GM19467 (cell line): ENCODE data around the gene MARCHF10.

Experiments
- ATAC-seq: cut with Tn5 transposase; IDR thresholded peaks from one replicate; pipeline ENCODE4 v1.9.1; 2021; ENCODE audit warnings: mild to moderate bottlenecking, moderate library complexity; ENCODE audit not compliant: unreplicated experiment

The MARCHF10 gene

DNA sequence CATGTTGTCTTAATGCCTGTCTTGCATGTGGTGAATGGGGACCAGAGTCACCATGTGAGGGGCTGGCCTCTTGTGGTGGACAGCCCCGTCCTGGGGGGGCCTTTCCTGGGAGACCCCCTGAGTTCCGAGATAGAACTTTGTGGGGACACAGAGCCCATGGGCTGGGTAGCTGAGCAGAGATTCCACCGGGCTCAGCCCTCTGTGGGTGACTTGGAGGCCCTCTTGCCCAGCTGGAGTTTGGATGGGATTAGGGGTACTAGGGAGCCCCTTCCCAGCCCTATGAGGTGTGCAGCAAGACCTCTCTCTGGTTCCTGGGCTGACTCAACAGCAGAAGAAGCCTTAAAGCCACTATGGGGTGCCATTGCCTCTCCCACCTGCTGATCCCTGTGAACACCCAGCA lies 142.5 kb downstream of the MARCHF10 start:
- ATAC-seq, result no peak

DNA sequence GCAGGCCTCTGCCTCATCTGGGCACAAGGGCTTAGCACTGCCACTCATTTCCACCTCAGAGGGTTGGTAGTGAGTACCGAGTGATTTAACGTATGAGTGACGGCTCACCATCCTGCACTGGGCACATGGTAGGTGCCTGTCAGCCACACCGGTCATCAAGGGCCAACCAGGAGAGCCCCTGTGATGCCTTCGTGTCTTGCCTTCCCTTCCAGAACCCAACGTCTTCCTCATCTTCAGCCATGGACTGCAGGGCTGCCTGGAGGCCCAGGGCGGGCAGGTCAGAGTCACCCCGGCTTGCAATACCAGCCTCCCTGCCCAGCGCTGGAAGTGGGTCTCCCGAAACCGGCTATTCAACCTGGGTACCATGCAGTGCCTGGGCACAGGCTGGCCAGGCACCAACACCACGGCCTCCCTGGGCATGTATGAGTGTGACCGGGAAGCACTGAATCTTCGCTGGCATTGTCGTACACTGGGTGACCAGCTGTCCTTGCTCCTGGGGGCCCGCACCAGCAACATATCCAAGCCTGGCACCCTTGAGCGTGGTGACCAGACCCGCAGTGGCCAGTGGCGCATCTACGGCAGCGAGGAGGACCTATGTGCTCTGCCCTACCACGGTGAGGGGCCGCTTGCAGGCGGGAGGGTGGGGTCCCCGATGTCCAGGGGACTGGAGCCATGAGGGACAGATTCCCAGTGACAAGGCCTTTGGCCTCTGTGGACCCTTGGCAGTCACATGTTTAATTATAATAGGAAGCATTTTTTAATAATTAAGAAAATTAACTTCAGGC lies 143.6 kb downstream of the MARCHF10 start:
- ATAC-seq, result no peak

DNA sequence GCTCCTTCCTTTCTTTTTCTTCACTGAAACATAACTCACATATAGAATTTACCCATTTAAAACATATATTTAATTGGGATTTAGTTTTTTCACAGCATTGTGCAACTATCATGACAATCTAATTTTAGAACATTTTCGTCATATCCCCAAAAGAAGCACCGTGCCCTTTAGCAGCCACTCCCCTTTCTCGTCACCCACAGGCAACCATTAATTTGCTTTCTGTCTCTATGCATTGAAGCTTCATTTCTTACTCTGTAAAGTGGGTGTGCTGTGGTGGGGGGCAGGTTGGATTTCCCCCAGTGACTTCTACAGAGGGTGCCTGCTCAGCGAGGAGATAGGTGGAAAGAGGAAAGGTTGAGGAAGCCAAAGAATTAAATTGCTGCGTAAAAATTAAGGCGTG lies 144.8 kb downstream of the MARCHF10 start:
- ATAC-seq, result no peak

DNA sequence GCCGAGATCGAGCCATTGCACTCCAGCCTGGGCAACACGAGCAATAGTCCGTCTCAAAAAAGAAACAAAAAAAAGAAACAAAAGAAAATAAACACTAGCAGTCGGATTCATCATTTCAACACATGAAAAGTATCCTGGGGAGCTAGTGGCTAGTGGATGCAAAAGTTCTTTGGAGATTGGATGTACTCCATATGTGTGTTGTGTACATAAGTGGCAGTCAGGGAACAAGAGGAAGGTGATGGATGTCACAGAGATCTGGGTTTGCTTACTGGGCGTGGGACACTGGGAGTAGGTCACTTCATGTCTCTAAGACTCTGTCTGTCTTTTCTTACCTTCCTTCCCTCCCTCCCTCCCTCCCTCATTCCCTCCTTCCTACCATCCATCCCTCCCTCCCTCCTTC lies 145.3 kb downstream of the MARCHF10 start:
- no peak for ATAC-seq

DNA sequence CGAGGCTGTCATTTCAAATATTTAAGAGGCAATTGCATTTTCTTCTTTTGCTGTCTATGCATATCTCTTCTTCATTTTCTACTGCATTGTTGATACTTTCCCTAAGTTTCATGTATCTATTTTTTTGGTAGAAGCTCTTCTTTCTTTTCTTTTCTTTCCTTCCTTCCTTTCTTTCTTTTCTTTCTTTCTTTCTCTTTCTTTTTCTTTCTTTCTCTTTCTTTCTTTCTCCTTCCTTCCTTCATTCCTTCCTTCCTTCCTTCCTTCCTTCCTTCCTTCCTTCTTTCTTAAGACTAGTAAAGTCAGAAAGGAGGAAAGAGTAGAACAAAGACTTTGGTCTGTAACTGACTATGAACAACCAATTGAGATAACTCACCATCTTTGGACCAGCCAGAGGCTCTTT lies 146.8 kb downstream of the MARCHF10 start:
- ATAC-seq, result no peak

DNA sequence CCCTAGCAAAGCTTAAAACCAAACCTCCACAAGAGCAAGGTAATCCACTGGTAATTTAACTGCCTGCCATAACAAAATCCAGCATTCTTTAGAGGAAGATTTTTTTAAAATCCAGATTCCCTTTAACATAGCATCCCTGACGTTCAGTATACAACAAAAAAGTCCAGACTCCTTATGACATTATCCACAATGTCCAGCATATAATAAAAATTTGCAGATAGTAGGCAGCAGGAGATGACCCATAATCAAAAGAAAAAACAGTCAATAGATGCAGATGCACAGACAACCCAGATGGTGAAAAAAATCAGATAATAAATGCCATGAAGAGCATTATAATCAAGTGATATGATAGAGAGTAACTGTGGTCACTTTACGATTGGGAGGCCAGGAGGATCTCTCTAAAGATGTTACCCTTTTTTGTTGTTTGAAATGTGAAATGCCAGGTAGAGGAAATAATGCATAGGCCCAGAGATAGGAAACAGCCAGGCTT lies 147.4 kb downstream of the MARCHF10 start:
- no peak for ATAC-seq

DNA sequence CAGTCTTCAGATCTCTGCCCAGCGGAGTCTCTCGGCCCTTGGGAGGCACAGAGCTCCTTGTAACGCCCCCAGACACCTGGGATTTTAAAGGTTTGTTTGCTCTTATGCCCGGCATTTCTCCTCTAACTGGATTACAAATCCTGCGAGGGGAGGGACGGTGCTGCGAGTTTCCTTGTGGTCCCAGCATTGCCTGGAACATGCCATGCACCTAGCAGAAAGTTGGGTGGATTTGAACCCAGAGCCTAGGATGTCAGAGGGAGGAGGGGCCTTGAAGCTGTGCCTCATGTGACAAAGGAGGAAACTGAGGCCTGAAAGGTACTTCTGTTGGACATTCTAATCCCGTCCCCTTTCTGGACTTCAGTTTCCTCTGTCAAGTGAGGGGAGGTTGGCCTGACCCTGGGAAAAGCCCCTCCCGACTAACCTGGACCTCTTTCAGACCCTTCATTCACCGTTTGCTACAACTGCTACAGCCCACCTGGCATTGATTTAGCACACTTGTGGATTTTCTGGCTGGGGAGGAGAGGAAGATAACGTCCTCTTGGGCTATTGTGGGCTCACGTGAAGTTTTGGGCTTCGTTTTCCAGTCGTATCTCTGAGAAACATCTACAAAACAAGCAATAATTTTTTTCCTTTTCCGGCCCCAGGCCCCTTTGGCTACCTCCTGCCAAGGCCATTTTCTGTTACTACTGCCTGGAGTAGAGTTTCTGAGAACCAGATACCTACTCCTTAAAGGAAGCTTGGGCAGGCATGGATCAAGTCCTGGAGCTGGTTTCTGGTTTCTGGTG lies 149.8 kb downstream of the MARCHF10 start:
- ATAC-seq, result no peak

DNA sequence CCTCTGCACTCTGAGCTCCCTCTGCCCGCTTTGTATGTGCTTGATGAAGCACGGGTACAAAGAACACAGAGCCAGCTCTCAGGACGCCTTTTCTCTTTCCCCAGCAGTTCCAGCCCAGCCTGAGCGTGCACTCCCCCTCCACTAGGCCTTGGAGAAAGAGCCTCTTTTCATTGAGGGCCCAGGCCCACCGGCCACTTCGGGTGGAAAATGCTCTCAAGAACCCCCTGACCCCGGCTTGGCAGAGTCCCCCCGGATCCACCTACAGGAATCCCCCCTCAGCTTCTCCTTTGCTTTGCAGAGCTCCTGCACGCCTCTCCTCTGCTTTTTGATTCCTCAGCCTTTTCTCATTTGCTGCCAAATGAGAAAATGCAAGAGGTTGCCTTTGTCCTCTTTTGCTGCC lies 150.4 kb downstream of the MARCHF10 start:
- ATAC-seq, result no peak

DNA sequence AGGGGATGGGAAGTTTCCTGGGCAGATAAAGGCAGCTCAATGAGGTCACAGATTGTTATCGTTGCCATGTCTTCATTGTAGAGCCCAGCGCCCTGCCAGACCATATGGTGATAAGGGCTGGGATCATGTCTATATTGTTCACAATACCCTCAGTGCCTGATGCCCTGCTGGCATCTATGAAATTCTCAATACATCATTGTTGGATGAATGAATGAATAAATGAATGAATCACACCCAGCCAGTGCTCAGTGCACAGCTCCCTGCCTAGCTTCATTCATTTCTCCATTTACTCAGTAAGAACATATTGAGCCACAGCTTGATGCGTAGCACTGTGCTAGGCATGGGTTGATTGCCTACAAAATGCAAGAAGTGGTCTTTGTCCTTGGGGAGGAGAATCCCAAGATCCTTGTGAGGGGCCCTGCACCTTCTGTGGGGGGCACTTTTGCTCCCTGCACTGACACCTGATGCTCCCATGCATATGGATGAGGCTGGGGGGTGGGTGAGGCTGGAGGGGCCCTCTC lies 150.9 kb downstream of the MARCHF10 start:
- no peak for ATAC-seq

DNA sequence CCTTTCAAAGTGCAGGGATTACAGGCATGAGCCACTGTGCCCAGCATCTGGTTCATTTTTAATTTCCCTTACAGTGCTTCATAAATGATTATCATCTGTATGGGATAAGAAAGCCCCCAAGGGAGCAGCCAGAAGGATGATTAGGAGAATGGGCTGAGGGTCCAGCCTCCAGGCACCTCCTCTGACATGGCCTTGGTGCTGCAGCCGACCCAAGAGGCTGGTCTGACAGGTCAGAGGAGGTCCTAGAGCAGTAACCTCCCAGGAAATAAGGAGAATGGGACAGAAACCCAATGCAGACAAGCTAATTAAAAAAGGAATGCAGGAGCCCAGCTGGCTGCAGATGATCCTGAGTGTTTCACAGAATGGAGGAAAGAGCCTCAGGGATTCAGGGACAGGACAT lies 151.7 kb downstream of the MARCHF10 start:
- no peak for ATAC-seq

DNA sequence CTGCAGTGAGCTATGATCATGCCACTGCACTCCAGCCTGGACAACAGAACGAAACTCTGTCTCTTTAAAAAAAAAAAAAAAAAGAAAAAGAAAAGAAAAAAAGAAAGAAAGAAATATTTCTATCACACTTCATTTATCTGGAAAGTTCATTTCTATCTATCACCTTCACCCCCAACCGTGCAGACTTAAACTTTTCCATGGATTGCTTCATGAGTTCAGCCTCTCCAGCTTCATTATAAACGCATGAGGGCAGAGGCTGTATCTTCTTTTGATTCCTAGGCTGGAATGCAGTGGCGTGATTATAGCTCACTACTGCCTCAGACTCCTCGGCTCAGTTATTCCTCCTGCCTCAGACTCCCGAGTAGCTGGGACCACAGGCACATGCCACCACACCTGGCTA lies 152.5 kb downstream of the MARCHF10 start:
- ATAC-seq, result no peak

DNA sequence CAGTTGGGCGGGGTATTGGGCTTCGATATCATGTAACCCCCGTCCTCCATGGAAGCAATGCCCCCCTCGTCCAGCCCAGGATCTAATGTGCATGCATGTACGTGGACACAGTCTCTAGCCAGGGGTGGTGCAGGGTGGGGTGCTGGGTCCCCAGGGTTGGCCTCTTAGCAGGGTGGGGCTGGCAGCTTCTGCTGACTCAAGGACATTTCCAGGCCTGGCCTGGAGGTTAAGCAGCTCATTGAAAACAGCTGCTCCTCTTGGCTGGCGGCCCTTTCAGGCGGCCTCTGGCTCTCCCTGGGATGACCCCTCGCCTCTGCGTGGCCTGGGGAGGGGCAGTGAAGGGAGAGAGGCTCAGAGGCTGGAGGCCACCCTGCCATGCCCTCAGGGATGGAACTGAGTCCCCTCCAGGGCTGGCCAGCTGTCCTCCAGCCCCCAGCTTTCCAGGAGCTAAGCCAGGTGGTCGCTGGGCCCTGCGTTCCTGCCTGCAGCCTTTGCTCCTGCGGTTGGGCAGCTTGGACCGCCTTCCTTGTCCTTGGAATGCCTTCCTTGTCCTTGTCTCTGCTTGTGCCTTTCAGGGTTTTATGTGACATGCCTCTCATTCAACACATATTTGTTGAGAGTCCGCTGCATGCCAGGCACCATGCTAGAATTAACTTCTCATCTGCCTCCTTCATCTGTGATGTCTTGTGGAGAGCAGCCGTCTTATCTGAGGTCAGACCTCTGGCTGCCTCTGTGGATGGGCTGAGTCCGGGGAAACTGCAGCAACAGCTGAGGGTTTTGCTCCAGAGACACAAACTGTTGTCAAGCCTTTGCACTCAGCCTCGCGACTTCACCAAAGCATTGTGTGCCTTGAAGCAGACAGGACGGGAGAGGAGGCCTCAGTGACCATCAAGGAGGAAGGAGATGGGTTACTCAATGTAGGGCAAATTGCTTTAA lies 154.0 kb downstream of the MARCHF10 start:
- ATAC-seq, result no peak

DNA sequence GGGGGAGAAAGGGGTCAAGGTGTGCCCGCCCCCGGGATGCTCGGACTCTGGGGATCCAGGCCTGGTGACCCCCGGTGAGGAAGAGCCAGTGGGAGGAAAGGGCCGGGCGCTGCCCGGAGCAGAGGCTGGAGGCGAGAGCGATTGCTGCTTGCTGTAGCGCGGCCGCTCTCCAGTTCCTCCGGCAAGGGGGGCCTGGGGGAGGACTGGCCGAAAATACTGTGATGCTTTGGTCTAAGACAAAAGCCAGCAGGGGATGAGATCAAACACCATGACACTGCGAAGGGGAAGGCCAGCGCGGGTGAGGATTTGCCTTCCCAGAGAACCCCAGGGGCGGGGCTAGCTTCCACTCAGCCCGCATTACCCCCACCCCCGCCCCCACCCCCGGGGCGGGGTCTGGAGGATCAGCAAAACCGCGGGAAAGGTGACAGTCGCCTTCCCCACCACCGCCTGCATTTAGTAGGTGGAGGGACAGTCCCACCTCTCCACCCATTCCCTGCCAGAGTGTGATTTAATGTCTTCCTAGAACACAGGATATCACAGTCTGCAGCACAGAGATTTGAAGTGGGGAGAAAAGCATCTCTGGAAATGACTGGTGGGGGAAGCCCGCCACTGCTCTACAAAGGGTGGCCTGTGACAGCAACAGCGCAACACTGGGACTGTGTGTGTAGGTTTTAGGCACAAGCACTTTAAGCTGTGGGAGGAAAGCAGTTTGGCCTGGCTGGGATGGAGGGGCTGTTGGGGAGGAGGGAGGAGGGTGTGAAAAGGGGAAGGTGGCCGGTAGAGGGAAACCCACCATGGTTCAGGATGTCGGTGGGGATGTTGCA lies 154.9 kb downstream of the MARCHF10 start:
- peak; percentile 56 for ATAC-seq

DNA sequence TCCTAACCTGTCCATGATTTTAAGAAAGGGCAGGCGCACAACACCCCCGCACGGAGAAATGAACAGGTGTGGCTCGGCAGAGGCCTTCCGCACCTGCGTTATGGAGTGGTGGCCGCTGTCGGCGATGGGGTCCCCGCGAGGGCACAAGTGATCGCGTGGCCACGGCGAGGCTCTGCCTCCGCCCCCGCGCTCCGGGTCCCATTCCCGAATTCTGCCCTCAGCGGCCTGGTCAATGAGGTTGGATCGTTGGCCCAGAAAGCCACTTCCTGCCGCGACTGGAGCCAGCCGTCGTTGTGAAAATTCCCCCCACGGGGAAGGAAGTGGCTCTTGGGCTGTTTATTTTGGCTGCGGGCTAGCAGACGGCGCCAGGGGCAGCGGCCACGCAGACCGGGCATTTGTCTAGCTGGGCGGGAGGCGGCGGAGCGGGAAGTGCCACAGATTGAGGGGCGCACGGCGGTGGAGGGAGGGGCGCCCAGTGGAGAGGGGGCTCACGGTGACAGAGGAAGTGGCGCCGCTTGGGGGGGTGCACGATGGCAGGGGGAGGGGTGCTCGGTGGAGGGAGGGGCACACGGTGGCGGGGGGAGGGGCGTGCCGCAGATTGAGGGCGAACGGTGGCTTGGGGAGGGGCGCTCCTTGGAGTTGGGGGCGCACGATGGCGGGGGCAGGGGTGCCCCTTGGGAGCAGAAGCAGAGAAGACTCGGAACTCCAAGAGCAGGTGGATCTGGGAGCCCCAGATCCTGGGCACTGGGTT lies 155.7 kb downstream of the MARCHF10 start:
- ATAC-seq, result no peak
